Measurements from ENCODE around the gene MFSD12. TPM values are rescaled to one million over a fixed set of nuclear protein-coding genes. Genes with fewer than 3 reads are reported as not detected.

MFSD12 gene
- total and polyA plus RNA-seq, 2 donors (not counting 3 experiments of a cell fraction or from before 2014, with no cell fraction given), result 51.7 to 78.9 TPM

DNA sequence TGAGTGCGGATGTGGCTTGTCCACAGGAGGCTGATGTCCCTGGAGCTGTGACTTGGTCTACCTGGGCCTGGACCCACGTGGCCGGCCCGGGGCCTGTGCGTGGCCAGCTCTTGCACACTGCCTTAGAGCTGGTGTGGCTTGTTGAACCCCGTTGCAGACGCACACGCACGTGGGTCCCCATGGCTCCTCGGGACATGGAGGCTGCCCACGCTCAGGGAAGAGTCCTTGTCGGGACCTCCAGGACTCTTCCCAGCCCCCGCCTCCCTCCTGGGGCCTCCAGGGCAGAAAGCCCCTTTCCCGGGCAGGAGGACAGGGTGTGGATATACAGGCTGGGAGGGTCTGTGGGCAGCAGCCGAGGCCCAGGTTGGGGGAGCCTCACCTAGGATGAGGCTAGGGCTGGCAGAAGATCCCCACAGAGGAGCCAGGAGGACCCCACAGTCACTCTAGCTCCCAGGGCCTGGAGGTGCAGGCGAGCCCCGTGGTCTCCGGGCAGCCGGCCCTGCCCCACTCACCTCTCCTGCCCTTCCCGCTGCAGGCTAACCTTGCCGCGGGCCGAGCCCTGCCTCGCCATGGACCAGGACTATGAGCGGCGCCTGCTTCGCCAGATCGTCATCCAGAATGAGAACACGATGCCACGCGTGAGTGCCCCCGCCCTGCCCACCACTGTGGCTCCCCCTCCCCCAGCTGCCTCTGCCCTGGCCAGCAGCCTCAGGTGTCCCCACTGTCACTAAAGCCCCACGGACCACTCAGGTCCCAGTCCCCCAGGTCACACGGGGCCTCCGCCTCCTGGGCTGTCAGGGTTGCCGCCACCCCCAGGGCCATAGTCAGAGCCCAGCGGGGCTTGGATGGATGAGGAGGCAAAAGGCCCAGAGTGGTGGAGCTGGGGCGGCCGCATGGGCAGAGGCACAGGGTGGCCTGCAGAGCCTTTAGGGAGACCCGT is 34.7 kb downstream of the MFSD12 start:
- dilution Hi-C loops (cut with MboI; ENCODE audit: extremely low pct_ligation_motif_present, low sequenced_read_pairs), result no loop called here
- H3K9ac ChIP-seq (replicated peaks; ENCODE audit: extremely low read depth, insufficient read depth, low read length), result no peak overlapping the region
- H3K27me3 ChIP-seq (ENCODE audit: control insufficient read depth in 2 of 2, insufficient read depth in 2 of 2, low read length in 2 of 2), result no peaks in the 10 kb centered on the region
- TF ChIP-seq EZH2 (IDR thresholded peaks at IDR 0.05; ENCODE audit: borderline replicate concordance, low read depth, low read length, severe bottlenecking), result no peak
- no peak for TF ChIP-seq POLR2A (IDR thresholded peaks at IDR 0.05; ENCODE audit: low read depth, low read length)
- no peak for TF ChIP-seq CTCF (IDR thresholded peaks at IDR 0.05; ENCODE audit: extremely low read depth in 1 of 2, insufficient read depth in 1 of 2, low read depth in 1 of 2, low read length in 2 of 2)
- TF ChIP-seq POLR2AphosphoS5 (IDR thresholded peaks at IDR 0.05; ENCODE audit: insufficient read depth, low read depth, low read length), result no peak
- TF ChIP-seq, protein P1, sequence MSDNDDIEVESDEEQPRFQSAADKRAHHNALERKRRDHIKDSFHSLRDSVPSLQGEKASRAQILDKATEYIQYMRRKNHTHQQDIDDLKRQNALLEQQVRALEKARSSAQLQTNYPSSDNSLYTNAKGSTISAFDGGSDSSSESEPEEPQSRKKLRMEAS (IDR thresholded peaks at IDR 0.05; ENCODE audit: insufficient read depth, insufficient read length), result no peak
- no peak for TF ChIP-seq FOS (IDR thresholded peaks at IDR 0.05; ENCODE audit: borderline replicate concordance, insufficient read depth, low read length)
- TF ChIP-seq JUN (IDR thresholded peaks at IDR 0.05; ENCODE audit: borderline replicate concordance, insufficient read depth, insufficient read length, low read depth), result no peak
- no peak for TF ChIP-seq GATA2 (IDR thresholded peaks at IDR 0.05; ENCODE audit: insufficient read depth, insufficient read length, low read depth, low read length)
- TF ChIP-seq MYC (IDR thresholded peaks at IDR 0.05; ENCODE audit: low read depth, low read length), result no peak
- H3K4me1 ChIP-seq (ENCODE audit: control insufficient read depth, extremely low read depth, insufficient read depth, low read length), result no peaks in the 10 kb centered on the region
- H3K79me2 ChIP-seq (ENCODE audit: control insufficient read depth, insufficient read depth, low read length), result peaks cover 42% of the 10 kb centered on the region
- H2AFZ ChIP-seq (ENCODE audit: low read depth, low read length), result no peak overlapping the region
- H3K4me2 ChIP-seq (ENCODE audit: insufficient read depth, low read length), result no peak overlapping the region
- no peak overlapping the region for H3K27ac ChIP-seq (ENCODE audit: insufficient read depth, low read depth, low read length)
- FAIRE-seq (no peak), DNase-seq (ENCODE audit: low read depth, low spot score) (no peak)
- POLR2A ChIA-PET, result no interaction called here
- H3K9me1 ChIP-seq (replicated peaks; ENCODE audit: control insufficient read depth, extremely low read depth, insufficient read depth, low read length), result no peaks in the 10 kb centered on the region
- CTCF ChIA-PET, result no interaction called here
- BruUV-seq (replicated peaks), result no TSS peak
- intact Hi-C loops (cut with micrococcal nuclease), result no loop called here
- peaks cover 0 to 51% of the 10 kb centered on the region in 2 experiments for H3K36me3 ChIP-seq (ENCODE audit: control insufficient read depth in 2 of 2, extremely low read depth in 1 of 2, insufficient read depth in 2 of 2, low read length in 2 of 2)
- H4K20me1 ChIP-seq (replicated peaks; ENCODE audit: control insufficient read depth, extremely low read depth, insufficient read depth, low read length), result no peaks in the 10 kb centered on the region
- H3K4me3 ChIP-seq (replicated peaks in 1 of 3; ENCODE audit: insufficient read depth in 1 of 3, low read depth in 1 of 3, low read length in 3 of 3), result no peak overlapping the region
- H3K9me3 ChIP-seq (replicated peaks; ENCODE audit: control insufficient read depth, insufficient read depth, low read length), result no peaks in the 10 kb centered on the region

Measured in endothelial cell of umbilical vein (primary cell).